Tibial artery (tissue), 4 donors: ENCODE measurements around the gene H2BW2.
"Not testable (repeated sequence)": the region's sequence is repeated elsewhere in the genome, so short reads cannot be mapped to it uniquely, and the experiment has no call there.

Experiments
- DNase-seq, 2 donors: peaks; one replicate each; pipeline ENCODE4 v3.0.0-alpha.2; 2019
- H3K27ac ChIP-seq, 2 donors: fragments of 200-600 bp; sonication (generic) in 1 of 2; 1 replicate in 1 of 2; 2 replicates in 1 of 2; pipeline ENCODE4 v1.5.1; 2018 to 2019; ENCODE audit warnings: mild to moderate bottlenecking in 1 of 2
- H3K27me3 ChIP-seq, 2 donors: fragments of 200-600 bp; sonication (generic) in 1 of 2; one replicate each; pipeline versions ENCODE4 v1.5.1 to v1.6.0; 2016 to 2019
- H3K36me3 ChIP-seq, 3 donors: fragments of 200-600 bp; sonication (generic) in 2 of 3; one replicate each; pipeline ENCODE4 v1.5.1; 2016 to 2019; ENCODE audit warnings: mild to moderate bottlenecking in 2 of 3
- H3K4me1 ChIP-seq, 4 donors: fragments of 200-600 bp; sonication (generic) in 2 of 4; 1 replicate in 3 of 4; 2 replicates in 1 of 4; pipeline ENCODE4 v1.5.1; 2016 to 2019
- H3K4me3 ChIP-seq, 2 donors: fragments of 200-600 bp; sonication (generic) in 1 of 2; 1 replicate in 1 of 2; 2 replicates in 1 of 2; pipeline ENCODE4 v1.5.1; 2018 to 2019; ENCODE audit warnings: mild to moderate bottlenecking in 2 of 2
- H3K9me3 ChIP-seq, 3 donors: fragments of 200-600 bp; sonication (generic) in 1 of 3; one replicate each; pipeline ENCODE4 v1.5.1; 2016 to 2019
- intact Hi-C: fragments of 100-400 bp; cut with DNase I; formaldehyde crosslinking; loops from one replicate; pipeline ENCODE4 v1.15.0; 2023; ENCODE audit warnings: low total_unique reads
- TF ChIP-seq, protein P1 (sequence below), 2 experiments: fragments of 200-600 bp in 1 of 2; fragments of 450-650 bp in 1 of 2; IDR thresholded peaks; one replicate each; pipeline ENCODE4 v1.5.1; 2017 to 2019; ENCODE audit warnings: antibody characterized with exemption in 2 of 2, mild to moderate bottlenecking in 1 of 2, moderate library complexity in 1 of 2

The H2BW2 gene

GRCh38 chrX:104018126-104018525 lies 21.6 kb upstream of the H2BW2 start:
- Histone ChIP-seq H3K27ac (no peak overlapping the region), H3K9me3 (peaks cover 0 to 7% (median 0%) of the 10 kb centered on the region in 3 donors), H3K4me1 (no peaks in the 10 kb centered on the region), H3K36me3 (no peaks in the 10 kb centered on the region), H3K27me3 (no peaks in the 10 kb centered on the region), H3K4me3 (no peak overlapping the region)
- intact Hi-C loops, result no loop called here
- TF ChIP-seq, protein P1, sequence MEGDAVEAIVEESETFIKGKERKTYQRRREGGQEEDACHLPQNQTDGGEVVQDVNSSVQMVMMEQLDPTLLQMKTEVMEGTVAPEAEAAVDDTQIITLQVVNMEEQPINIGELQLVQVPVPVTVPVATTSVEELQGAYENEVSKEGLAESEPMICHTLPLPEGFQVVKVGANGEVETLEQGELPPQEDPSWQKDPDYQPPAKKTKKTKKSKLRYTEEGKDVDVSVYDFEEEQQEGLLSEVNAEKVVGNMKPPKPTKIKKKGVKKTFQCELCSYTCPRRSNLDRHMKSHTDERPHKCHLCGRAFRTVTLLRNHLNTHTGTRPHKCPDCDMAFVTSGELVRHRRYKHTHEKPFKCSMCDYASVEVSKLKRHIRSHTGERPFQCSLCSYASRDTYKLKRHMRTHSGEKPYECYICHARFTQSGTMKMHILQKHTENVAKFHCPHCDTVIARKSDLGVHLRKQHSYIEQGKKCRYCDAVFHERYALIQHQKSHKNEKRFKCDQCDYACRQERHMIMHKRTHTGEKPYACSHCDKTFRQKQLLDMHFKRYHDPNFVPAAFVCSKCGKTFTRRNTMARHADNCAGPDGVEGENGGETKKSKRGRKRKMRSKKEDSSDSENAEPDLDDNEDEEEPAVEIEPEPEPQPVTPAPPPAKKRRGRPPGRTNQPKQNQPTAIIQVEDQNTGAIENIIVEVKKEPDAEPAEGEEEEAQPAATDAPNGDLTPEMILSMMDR (IDR thresholded peaks at IDR 0.05), result no peak
- no peak for DNase-seq

- Histone ChIP-seq H3K36me3 (no peaks in the 10 kb centered on the region), H3K27ac (no peak overlapping the region), H3K27me3 (no peaks in the 10 kb centered on the region), H3K9me3 (no peaks in the 10 kb centered on the region), H3K4me1 (no peaks in the 10 kb centered on the region), H3K4me3 (no peak overlapping the region)
- intact Hi-C loops, result no loop called here
- TF ChIP-seq, protein P1 (IDR thresholded peaks at IDR 0.05), result no peak
- DNase-seq, result no peak
Measured at GRCh38 chrX:104041003-104041402, 1.2 kb downstream of the H2BW2 start.

DNA sequence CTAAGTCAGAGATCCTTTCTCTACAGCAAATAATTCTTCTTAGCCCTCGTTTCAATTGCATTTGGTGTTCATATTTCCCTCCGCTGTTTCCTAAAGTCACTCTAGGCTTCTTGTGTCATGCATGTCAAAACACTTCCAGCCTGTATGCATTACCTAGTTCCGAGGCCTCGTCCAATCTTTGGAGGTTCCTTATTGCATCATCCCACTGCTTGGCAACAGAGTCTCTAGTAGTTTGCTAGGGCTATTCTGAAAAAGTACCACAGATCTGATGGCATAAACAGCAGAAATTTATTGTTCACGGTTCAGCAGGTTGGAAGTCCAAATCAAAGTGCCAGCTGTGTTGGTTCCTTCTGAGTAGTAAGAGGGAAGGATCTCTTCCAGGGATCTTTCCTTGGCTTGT lies 5.9 kb downstream of the H2BW2 start:
- no peak for DNase-seq
- no peak overlapping the region for H3K4me3 ChIP-seq
- no peak overlapping the region for H3K27ac ChIP-seq

DNA sequence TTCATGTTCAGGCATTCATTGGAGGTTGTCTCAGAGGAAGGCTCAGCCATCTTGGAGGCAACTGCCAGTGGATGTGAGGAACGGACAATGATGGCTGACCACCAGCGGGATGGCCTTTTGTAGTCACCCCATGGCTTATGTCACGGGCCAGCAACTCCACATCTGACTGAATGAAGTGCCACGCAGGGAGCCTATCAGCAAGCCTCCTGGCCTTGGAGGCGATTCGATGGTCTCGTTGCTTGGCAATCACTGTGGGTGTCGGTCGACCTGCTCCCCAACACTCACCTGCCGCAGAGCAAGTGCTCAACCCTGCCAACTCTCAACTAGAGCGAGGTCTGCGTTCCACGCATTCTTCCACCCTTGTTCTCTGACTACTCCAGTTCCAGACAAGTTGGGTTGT lies 7.4 kb downstream of the H2BW2 start:
- Histone ChIP-seq H3K36me3 (no peaks in the 10 kb centered on the region), H3K4me1 (no peaks in the 10 kb centered on the region), H3K9me3 (no peaks in the 10 kb centered on the region), H3K27ac (no peak overlapping the region), H3K4me3 (no peak overlapping the region), H3K27me3 (no peaks in the 10 kb centered on the region)
- intact Hi-C loops, result no loop called here
- TF ChIP-seq, protein P1 (IDR thresholded peaks at IDR 0.05), result no peak
- DNase-seq, result no peak

More for the DNA sequence above, 5.9 kb downstream of the H2BW2 start:
- Histone ChIP-seq H3K36me3 (no peaks in the 10 kb centered on the region), H3K9me3 (no peaks in the 10 kb centered on the region), H3K4me1 (no peaks in the 10 kb centered on the region), H3K27me3 (no peaks in the 10 kb centered on the region)
- TF ChIP-seq, protein P1 (IDR thresholded peaks at IDR 0.05), result no peak
- intact Hi-C loops, result no loop called here

GRCh38 chrX:104054956-104055355 lies 15.2 kb downstream of the H2BW2 start:
- H3K4me3 ChIP-seq, H3K27ac ChIP-seq, intact Hi-C loops, H3K27me3 ChIP-seq, DNase-seq, H3K4me1 ChIP-seq, H3K9me3 ChIP-seq, H3K36me3 ChIP-seq: not testable (repeated sequence)

DNA sequence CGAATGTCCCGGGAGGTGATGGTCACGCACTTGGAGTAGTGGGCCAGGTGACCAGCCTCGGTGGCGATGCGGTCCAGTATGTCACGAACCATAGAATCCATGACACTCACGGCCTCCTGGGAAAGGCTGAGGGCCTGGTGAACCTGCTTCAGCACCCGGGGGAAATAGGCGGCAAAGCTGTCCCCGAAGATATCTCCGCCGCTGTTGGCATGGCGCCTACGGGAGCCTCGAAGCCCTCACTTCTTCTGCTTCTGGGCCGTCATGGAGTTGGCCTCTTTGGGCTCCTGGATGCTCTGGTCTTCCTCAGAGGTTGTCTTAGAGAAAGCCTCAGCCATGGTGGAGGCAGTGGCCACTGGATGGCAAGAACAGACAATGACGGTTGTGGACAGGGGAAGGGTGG lies 22.9 kb downstream of the H2BW2 start:
- intact Hi-C loops, H3K4me3 ChIP-seq, H3K27ac ChIP-seq, H3K9me3 ChIP-seq, H3K36me3 ChIP-seq, H3K27me3 ChIP-seq, H3K4me1 ChIP-seq, DNase-seq: not testable (repeated sequence)

DNA sequence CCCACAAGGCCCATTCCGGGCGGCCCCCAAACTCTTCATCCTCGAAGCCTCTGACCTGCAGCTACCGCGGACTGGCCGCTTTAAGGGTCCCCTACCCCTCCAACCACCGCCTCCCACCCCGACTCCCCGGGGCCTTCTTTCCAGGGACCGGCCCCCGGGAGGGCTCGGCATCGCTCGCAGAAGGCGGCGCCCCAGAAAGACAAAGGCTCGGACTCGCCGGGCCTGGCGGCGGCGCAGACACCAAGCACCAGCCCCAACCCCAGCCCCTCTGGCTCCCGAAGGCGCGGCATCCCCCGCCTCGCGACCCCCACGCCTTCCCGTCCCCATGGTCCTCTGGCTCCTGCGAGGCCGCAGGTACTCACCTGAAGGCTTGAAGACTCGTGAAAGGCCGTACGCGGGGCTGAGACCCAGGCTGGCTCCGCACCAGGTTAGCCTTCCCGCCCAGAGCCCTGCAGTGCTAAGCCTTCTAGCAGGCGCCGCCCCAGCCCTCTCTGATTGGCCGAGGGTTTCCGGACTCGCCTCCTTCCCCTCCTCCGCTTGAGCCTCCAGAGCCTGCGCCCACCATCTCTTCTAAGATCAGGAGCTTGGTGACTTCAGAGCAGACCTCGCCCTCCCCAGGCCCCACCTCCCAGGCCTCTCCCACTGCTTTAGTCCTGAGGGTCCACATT lies 36.2 kb downstream of the H2BW2 start, which contains the start of gene TMSB15C:
TMSB15C (minus strand) TSS at position 459 of the 668 bp plus-strand sequence.
- H3K27me3 ChIP-seq, H3K4me3 ChIP-seq, H3K9me3 ChIP-seq, H3K36me3 ChIP-seq, DNase-seq, H3K27ac ChIP-seq, intact Hi-C loops, H3K4me1 ChIP-seq: not testable (repeated sequence)

DNA sequence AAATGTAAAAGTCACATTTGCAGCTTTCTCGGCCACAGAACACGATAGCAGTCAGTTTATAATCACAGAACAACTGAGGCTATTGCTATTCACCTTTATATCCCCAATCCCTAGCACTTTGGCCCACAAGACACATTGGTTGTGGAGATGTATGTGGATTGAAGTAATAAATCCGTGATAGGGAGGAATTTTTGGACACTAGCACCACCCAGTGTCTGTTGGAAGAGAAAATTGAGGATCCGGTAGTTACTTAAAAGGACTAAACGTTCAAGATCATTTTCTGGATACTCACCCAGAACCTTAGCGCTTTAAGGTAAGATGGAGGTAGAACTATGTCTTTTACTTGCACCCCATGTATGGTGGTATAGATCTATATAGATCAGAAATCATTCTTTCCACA lies 38.1 kb downstream of the H2BW2 start:
- H3K4me3 ChIP-seq, H3K4me1 ChIP-seq, H3K27me3 ChIP-seq, H3K36me3 ChIP-seq, H3K9me3 ChIP-seq, H3K27ac ChIP-seq, DNase-seq, intact Hi-C loops: not testable (repeated sequence)
